HTR-8/SVneo (cell line): ENCODE data around the gene ANKLE1.

Experiments
- DNase-seq: peaks from one replicate; pipeline ENCODE4 v3.0.0; 2011; ENCODE audit warnings: low spot score, mixed read lengths; ENCODE audit not compliant: insufficient read length
- FAIRE-seq: peaks from 2 replicates; lab custom pipeline; 2011; peaks lifted over from hg19 to GRCh38; lab: Jason Lieb, UNC

ANKLE1 gene

GRCh38 chr19:17334414-17335409 lies 53.0 kb downstream of the ANKLE1 start, which contains the start of gene ANO8:
Gene ANO8 (minus strand): TSS chr19:17334855. CDS start chr19:17334670, 185 bp downstream.
- FAIRE-seq (peak; percentile 93), DNase-seq (peak; percentile 95)

GRCh38 chr19:17335575-17335974 lies 53.9 kb downstream of the ANKLE1 start:
- no peak for FAIRE-seq
- DNase-seq = no peak
